CD4-positive, alpha-beta T cell treated with Interleukin-15 for 1 hour (primary cell): Measurements from ENCODE around the gene ZNF827.

Experiments
- DNase-seq: peaks from one replicate; pipeline ENCODE4 v3.0.0-alpha.2; 2020

ZNF827 gene, protein sequence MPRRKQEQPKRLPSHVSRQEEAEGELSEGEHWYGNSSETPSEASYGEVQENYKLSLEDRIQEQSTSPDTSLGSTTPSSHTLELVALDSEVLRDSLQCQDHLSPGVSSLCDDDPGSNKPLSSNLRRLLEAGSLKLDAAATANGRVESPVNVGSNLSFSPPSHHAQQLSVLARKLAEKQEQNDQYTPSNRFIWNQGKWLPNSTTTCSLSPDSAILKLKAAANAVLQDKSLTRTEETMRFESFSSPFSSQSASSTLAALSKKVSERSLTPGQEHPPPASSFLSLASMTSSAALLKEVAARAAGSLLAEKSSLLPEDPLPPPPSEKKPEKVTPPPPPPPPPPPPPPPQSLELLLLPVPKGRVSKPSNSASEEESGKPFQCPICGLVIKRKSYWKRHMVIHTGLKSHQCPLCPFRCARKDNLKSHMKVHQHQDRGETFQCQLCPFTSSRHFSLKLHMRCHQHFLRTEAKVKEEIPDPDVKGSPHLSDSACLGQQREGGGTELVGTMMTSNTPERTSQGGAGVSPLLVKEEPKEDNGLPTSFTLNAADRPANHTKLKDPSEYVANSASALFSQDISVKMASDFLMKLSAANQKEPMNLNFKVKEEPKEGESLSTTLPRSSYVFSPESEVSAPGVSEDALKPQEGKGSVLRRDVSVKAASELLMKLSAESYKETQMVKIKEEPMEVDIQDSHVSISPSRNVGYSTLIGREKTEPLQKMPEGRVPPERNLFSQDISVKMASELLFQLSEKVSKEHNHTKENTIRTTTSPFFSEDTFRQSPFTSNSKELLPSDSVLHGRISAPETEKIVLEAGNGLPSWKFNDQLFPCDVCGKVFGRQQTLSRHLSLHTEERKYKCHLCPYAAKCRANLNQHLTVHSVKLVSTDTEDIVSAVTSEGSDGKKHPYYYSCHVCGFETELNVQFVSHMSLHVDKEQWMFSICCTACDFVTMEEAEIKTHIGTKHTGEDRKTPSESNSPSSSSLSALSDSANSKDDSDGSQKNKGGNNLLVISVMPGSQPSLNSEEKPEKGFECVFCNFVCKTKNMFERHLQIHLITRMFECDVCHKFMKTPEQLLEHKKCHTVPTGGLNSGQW

GRCh38 chr4:145938618-145939440, at the start of gene ZNF827:
Gene ZNF827 (minus strand): TSS chr4:145938823. CDS start chr4:145938407, 416 bp downstream.
- DNase-seq: peak; percentile 84

DNA sequence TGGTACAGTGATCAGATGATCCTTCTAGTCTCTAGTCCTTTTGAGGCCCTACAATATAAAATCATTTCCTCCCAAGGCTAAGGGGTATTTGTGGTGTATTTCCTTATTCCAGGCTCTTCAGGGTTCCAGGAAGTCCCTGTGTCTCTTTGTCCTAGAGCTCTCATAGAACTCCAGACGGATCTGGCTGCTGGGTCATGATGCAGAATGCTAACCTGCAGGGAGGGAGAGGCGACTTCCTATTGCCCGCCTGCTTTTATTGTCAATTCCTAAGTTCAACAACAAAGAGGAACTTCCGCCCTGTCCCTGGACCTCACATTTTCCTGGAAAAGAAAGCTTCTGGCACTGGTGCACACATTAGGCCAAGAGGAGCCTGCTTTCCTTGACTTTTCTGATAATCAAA, 45.9 kb upstream of the ZNF827 start:
- DNase-seq: no peak

DNA sequence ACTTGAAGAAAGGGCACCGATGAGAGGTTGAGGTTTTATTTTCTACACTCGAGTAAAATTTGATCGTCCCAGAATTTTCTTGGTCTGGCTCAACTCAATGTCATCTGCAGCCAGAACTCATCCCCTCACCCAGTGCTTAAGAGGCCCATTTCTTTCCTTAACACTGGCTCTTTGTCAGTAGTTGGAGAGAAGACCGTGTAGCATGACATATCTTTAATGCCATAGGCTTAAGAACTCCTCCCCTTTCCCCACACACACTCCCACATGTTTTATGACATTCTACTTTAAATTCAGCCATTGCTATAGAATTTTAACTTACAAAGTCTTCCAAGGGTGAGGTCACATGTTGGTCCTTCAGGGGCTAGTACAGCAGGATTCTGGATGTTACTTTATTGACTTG, 44.2 kb upstream of the ZNF827 start:
- DNase-seq: no peak

- no peak for DNase-seq
These were observed 40.5 kb upstream of the ZNF827 start for GRCh38 chr4:145979160-145979559.

DNA sequence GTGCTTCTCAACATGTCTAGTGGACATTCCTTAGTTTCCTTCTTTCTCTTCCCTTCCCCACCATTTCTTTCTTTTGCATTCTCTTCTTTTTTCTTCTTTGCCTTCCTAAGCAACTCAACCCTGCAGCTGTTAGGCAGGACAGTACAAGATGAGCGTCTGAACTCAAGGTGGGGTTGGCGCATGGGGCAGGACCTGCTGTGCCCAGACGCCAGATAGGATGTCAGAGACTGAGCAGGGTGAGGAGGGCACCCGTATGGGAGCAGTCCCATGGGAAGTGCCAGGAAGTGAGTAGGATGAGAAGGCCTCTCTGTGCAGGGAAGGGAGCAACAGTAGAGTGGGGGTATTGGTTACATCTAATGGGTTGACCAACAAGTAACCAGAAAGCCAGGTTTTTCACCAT, 38.1 kb upstream of the ZNF827 start:
- no peak for DNase-seq

- no peak for DNase-seq
These were observed 21.4 kb upstream of the ZNF827 start for GRCh38 chr4:145960012-145960411.

DNA sequence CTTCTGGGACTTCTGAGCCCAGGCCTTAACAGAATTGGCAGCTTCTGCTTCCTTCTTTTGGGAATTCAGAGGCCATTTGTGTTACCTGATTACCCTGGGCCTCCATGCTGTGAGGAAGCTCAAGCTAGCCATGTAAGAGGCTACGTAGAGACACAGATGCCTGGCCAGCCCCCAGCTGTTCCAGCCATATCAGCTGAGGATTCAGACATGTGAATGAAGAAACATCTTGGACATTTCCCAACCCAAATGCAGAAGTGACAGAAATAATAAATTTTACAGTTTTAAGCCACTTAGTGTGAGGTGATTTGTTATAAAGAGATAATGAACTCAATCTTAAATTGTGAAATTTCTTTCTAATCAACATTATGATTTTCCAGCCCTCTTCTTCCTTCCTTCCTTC, 18.7 kb upstream of the ZNF827 start:
- no peak for DNase-seq

GRCh38 chr4:145956288-145956890, 17.8 kb upstream of the ZNF827 start:
- DNase-seq: peak; percentile 24

DNA sequence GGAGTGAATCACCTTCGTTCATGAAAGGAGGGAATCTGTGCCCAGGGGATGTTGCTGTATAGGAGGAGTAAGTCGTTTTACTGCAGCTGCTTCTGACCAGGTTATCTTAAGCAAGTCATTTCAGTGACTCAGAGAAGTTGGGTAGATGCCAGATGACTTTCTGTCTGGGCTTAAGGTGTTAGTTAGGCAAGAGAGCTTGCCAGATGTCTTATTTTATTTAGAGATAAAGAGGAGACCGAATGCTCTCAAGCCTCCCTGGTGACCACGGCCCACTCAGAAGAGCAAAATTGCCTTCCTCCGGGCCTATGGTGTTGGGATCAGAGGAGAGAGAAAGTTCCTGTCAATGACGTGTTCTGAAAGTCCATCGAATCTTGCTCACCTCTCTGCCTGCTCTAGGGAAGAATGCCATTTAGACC, 16.3 kb upstream of the ZNF827 start:
- DNase-seq: no peak

DNA sequence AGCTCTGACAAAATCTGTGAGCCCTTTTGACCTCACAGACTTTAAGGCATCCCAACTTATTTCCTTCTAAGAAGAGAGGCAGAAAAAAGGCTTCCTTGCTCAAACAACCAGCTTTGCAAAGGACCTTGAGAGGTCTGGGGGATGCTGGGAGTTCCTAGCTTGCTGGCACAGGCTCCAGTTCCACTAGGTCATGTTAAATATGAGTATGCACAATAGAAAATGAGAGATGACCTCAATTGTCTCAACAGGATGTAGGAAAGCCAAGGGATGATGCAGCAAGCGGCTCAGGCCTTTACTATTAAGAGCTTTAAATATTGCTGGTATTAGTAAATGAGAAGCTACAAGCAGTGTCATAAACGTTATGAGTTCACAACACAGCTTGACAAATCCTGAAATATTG, 13.3 kb upstream of the ZNF827 start:
- DNase-seq: no peak

GRCh38 chr4:145945431-145946155, 7.0 kb upstream of the ZNF827 start:
- no peak for DNase-seq

- no peak for DNase-seq
These were observed 6.3 kb upstream of the ZNF827 start for GRCh38 chr4:145944886-145945285.

GRCh38 chr4:145939856-145940255, 1.2 kb upstream of the ZNF827 start:
- no peak for DNase-seq

- no peak for DNase-seq
These were observed 773 bp upstream of the ZNF827 start for GRCh38 chr4:145939441-145939750.

- peak; percentile 48 for DNase-seq
These were observed 532 bp downstream of the ZNF827 start for GRCh38 chr4:145937971-145938611.

DNA sequence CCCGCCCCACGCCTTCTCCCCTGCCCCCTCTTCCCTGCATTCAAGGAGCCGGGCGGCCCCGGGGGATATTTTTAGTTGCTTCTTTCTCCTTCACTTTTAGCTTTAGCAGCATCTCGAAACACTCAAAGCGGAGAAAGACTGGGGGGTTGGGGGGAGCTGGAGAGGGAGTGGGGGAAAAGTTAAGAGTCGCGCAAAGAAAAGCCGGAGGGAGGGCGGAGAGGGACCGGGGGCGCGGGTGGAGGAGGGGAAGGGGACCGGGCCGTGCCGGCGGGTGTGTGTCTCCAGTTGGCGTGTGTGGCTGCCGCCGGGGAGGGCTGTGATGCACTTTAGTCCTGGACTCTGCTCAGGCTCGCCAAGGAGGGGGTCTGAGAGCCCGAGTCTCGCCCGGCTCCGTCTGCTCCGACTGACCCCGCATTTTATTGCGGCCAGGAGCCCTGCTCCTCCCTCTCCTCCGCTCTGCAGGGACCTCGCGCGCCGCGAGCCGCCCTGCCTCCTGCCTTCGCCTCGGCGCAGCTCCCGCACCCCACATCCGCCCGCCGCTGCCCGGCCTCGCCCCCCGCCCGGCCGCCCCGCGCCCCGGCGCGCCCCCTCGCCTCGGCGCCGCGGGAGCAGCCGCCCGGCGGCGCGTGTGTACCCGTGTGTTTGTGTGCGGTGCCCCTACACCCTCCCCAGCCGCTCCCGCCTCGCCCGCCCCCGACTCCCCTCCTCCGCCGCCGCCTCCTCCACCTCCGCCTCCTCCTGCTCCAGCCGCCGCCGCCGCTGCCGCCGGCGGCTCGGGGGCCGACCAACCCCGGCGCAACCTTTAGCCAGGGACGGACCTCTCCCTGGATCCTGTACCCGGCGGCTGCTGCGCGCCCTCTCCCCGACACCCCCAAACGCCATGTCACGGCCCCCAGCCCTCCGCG, 1.4 kb downstream of the ZNF827 start:
- peak; percentile 28 for DNase-seq

GRCh38 chr4:145936142-145936996, 2.3 kb downstream of the ZNF827 start:
- peak; percentile 73 for DNase-seq

GRCh38 chr4:145935253-145936141, 3.1 kb downstream of the ZNF827 start:
- peak; percentile 21 for DNase-seq
